Activated T-cell treated with anti-CD3 and anti-CD28 coated beads, Interleukin-2, amount 50 U/mL, for 1 hour (primary cell): ENCODE results near the gene RABL6.
"Not testable (repeated sequence)": the region's sequence is repeated elsewhere in the genome, so short reads cannot be mapped to it uniquely, and the experiment has no call there.

Experiments
- DNase-seq: peaks from one replicate; pipeline ENCODE4 v3.0.0-alpha.2; 2020

The RABL6 gene

DNA sequence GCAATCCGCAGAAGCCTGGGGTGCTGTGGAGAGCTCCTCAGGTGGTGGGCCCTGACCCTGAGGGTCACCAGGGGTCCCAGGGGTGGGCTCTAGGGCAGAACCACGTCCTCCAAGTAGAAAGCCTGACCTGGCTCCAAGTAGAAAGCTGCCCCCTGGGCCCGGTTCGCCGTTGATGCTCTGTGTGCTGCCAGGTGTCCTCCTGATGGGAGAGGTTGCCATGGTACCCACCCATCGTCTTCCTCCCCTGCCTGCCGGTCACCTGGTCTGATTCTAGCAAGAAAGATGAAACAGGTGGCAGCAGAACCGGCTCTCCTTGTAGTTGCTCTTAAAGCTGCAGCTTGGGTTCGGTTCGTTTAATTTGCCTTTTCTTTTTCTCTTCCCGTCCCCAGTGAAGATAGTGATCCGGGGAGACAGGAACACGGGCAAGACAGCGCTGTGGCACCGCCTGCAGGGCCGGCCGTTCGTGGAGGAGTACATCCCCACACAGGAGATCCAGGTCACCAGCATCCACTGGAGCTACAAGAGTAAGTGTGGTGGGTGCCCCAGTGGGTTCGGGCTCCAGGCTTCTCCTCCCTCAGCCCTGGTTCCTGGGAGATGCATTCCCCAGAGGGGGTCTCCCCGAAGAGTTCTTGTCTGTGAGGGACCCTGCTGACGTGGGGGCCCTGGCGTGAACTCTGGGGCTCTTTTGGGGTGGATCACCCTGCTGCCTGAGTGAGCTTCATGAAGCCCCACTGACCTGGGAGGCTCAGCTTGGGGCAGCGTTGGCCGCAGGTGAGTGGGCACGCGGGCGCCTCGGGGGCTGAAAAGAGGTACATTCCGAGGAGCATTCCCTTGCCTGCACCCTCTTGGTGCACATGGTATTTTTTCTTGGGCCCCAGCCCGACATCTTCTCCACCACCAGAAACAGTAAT lies 15.6 kb downstream of the RABL6 start:
- DNase-seq: no peak

GRCh38 chr9:136824496-136825225 lies 16.9 kb downstream of the RABL6 start:
- no peak for DNase-seq

DNA sequence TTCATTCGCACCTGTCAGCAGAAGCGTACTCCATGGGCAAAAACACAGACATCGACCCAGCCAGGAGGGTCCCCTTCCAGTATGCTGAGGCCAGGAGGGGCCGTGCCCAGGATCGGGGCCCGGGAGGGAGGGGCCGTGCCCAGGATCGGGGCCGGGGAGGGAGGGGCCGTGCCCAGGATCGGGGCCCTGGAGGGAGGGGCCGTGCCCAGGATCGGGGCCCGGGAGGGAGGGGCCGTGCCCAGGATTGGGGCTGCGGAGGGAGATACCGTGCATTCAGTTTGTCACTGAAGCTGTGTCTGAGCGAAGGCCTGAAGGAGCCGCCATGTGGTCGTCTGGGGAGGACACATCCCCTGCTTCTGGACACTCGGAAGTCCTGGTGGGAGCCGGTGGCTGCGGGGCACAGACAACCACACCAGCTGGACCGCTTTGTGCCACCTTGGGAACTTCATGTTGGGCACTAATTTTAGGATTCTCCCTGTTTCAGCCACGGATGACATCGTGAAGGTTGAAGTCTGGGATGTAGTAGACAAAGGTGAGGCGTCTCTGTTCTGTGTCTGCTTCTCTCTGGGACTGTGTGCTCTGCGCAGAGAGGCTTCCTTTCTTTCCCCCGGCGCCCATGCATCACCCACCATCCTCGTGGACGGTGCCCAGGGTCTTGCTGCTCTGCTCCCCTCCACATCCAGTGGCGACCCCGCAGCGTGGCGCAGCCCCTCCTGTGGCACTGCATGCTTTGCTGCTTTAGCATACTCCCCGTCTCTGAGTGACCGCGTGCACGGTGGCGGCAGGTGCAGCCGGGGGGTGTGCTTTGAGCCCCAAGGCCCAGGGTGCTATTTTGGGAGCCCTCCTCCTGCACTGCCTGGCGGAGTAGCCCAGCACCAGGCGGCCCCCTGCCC lies 17.8 kb downstream of the RABL6 start:
- no peak for DNase-seq

DNA sequence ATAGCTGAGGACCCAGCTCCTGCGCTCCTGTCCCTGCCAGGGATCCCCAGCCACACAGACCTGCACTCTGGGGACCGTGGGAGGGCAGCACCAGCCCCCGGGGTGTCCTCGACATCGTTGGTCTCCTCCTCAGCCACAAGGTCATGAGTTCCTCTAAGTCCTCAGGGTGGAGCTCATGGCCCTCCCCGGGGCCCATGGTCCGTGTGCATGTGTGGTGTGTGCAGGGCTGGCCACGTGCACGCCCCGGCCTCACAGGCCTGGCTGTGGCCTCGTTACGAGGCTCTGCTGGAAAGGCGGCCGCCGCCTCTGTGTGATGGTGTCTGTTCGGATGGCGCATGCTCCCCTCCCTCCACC lies 18.4 kb downstream of the RABL6 start:
- no peak for DNase-seq

- DNase-seq: no peak
Observed at GRCh38 chr9:136826703-136827582, 19.2 kb downstream of the RABL6 start.

GRCh38 chr9:136827794-136828473 lies 20.2 kb downstream of the RABL6 start:
- DNase-seq: no peak

GRCh38 chr9:136828474-136829140 lies 20.9 kb downstream of the RABL6 start:
- DNase-seq: no peak

DNA sequence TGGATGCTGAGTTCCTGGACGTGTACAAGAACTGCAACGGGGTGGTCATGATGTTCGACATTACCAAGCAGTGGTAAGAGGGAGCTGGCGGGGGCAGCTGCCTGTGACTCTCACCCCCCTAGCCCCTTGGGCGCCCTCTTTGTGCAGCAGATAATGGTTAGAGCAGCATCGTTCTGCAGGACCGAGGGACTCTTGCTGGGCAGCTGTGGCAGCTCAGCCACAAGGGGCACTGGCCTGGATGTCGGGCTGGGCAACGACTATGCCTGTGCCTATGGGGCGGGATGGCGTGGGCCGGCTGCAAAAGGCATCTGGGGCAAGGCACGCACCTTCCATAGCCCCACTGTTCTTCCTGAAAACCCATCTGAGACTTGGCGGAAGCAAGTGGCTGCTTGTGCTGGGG lies 21.7 kb downstream of the RABL6 start:
- no peak for DNase-seq

DNA sequence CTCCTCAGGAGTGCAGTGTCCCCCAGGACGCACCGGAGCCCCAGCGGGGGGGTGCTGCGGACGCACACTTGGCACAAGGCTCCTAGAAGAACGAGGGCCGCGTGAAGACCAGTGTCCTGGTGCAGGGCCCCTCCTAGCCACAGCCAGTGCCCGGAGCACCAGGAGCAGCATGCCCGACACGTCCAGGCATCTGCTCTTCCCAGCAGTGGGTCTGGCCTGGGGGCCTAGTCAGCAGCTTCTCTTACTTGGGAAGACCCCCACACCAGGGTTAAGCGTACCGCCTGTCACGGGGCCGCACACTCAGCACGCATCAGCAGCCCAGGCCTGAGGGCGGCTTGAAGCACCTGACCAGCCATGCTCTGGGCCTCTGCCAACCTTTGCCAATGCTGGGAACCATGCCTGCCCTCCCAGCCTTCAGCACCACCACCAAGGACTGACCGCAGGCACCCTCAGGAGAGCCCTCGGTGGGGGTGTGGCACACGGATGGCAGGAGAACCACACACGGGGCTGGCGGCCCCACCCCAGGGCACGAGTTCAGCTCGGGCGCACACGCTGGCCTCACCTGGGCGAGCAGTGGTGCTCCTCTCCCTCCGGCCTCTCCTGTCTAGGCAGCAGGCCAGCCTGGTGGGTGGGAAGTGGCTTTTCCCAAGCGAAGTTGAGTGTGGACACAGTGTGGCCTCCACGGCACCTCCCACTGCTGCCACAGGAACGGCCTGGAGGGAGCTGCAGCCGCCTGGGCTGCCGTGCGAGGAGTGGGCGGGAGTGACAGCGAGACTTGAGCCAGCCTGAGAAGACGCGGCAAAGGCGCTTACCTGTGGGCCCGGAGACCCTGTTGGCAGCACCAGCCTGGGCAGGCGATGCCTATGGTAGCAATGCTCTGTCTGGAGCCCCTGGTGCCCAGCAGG lies 22.5 kb downstream of the RABL6 start:
- DNase-seq: no peak

DNA sequence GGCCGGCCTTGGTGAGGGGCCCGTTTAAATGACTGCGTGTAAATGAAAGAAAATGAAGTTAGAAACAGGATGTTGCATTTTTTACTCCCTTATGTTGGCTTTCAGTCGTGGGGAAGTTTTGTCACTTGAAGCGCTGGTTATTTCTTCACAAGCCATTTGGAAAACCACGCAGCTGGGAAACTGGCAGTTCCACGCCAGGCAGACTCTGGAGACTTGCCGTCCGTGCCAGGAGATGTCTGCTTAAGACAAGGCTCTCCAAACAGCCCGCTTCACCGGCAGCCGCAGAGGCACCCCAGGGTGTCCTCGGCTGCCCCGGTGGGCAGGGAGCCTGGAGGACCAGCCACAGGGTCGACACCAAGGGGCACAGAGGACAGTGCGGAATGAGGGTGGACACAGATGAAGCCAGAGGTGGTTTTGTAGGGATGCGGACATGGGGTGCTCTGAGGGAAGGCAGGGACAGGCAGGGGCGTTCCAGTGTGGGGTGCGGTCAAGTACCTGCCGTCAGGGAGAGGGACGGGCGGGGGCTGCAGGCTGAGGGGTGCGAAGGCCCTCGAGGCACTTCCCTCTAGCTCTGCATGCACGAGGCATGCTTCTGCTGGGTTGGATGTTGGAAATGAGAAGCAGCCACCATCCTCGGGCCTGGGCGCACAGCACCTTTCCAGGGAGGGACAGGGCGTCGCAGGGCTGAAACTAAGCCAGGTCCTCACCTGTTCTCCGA lies 23.4 kb downstream of the RABL6 start:
- no peak for DNase-seq

- no peak for DNase-seq
Observed at GRCh38 chr9:136831720-136832104, 24.0 kb downstream of the RABL6 start.

GRCh38 chr9:136832581-136832980 lies 24.8 kb downstream of the RABL6 start:
- DNase-seq: no peak

DNA sequence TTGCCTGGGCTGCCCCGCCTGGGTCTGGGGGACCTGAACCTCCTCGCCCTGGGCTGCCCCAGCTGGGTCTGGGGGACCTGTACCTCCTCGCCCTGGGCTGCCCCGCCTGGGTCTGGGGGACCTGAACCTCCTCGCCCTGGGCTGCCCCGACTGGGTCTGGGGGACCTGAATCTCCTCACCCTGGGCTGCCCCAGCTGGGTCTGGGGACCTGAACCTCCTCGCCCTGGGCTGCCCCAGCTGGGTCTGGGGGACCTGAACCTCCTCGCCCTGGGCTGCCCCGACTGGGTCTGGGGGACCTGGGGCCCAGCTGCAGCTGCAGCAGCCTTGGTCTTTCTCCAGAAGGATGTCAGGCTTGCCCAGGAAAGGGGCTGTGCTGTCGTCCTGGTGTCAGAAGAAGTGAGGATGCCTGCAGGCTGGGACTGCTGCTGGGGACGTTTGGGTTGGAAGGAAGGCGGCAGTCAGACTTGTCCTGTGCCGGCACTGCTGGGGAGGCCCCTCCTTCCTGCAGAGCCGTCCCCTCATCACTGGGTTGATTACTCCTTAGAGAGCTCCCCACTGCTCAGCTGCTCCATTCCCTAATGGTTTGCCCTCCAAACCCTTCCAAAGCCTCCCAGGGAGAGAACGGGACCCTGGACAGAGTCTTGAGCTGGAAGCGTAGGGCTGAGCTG lies 25.8 kb downstream of the RABL6 start:
- not testable (repeated sequence) for DNase-seq

GRCh38 chr9:136835162-136835931 lies 27.6 kb downstream of the RABL6 start:
- DNase-seq: no peak

DNA sequence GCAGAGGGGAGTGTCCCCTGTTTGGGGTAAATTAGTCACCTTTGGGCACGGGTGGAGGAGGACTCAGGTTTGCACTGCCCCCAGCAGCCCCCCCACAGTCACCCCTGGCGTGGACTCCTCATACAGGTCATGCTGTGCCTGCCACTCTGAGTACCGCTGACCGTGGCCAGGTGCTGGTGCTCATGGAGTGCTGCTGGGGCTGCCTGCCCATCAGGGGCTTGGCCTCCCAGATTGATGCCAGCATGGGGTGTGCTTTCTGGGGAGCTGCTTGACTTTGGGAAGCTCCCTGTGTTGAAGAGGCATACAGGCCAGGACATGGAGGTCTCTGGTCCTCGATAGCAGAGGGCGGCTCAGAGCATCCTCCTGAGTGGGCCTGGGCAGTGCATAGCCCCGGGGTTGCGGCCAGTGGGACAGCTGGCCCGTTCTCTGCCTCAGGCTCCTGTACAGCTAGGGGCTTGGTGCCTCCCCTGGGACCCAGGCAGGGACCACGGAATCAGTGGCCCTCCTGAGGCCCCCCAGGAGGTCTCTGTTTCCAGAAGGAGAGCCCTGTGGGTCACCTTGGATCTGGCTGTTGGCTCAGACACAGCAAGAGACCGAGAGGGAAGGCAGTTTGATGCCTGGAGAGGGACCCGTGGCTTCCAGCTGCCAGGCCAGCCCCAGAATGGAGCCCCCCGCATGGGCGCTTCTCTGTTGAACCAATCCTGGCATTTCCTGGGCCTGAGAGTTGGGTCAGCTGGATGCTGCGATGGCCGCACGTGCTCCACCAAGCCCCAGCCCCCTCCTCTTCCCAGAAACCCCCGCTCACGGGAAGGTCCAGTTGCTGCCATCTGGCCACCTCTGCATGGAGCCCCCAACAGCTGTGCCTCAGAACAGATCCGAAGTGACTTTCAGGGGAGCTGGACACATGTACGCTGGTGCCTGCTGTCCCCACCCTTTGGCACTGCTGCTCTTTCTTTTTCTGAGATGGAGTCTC lies 28.5 kb downstream of the RABL6 start:
- no peak for DNase-seq

GRCh38 chr9:136837146-136837855 lies 29.6 kb downstream of the RABL6 start:
- no peak for DNase-seq
